HEK293T (cell line): Measurements from ENCODE around the gene TDP1.

Source experiments
- CTCF ChIA-PET: fragments of 350-600 bp; formaldehyde crosslinking; extraction: SDS; loops from one replicate; lab custom pipeline; 2021; ENCODE audit warnings: antibody characterized with exemption, inconsistent platforms; lab: Yijun Ruan, JAX
- POLR2A ChIA-PET: fragments of 350-600 bp; formaldehyde crosslinking; extraction: SDS; loops from one replicate; lab custom pipeline; 2020; ENCODE audit warnings: antibody characterized with exemption, inconsistent platforms; lab: Yijun Ruan, JAX
- DNase-seq: peaks from one replicate; pipeline ENCODE4 v3.0.0; 2012; ENCODE audit warnings: mixed read lengths; ENCODE audit errors: extremely low spot score
- ARNT ChIP-seq: fragments of 450-650 bp; IDR thresholded peaks from 2 replicates; pipeline ENCODE4 v1.6.1; 2017; ENCODE audit warnings: mild to moderate bottlenecking
- BHLHE40 ChIP-seq: fragments of 450-650 bp; IDR thresholded peaks from 2 replicates; pipeline ENCODE4 v1.6.1; 2016; ENCODE audit warnings: mild to moderate bottlenecking, moderate library complexity, borderline replicate concordance
- CTBP1 ChIP-seq: fragments of 450-650 bp; IDR thresholded peaks from 2 replicates; pipeline ENCODE4 v1.6.1; 2016; ENCODE audit warnings: borderline replicate concordance
- ELF4 ChIP-seq: fragments of 450-650 bp; IDR thresholded peaks from 2 replicates; pipeline ENCODE4 v1.6.1; 2017; ENCODE audit warnings: antibody characterized with exemption
- FOXA1 ChIP-seq: fragments of 450-650 bp; IDR thresholded peaks from 2 replicates; pipeline ENCODE4 v1.6.1; 2016; ENCODE audit warnings: mild to moderate bottlenecking
- FOXK2 ChIP-seq: fragments of 450-650 bp; IDR thresholded peaks from 2 replicates; pipeline ENCODE4 v1.6.1; 2016; ENCODE audit warnings: mild to moderate bottlenecking
- FOXM1 ChIP-seq: fragments of 450-650 bp; IDR thresholded peaks from 2 replicates; pipeline ENCODE4 v1.6.1; 2017; ENCODE audit warnings: mild to moderate bottlenecking, borderline replicate concordance
- HDGF ChIP-seq: fragments of 450-650 bp; IDR thresholded peaks from 2 replicates; pipeline ENCODE4 v1.6.1; 2017; ENCODE audit warnings: antibody characterized with exemption, borderline replicate concordance
- L3MBTL2 ChIP-seq: fragments of 450-650 bp; conservative IDR thresholded peaks from 2 replicates; pipeline ENCODE4 v1.6.1; 2016; ENCODE audit warnings: mild to moderate bottlenecking
- LEF1 ChIP-seq: fragments of 450-650 bp; IDR thresholded peaks from 2 replicates; pipeline ENCODE4 v1.6.1; 2017; ENCODE audit warnings: mild to moderate bottlenecking, borderline replicate concordance
- NFRKB ChIP-seq: fragments of 450-650 bp; IDR thresholded peaks from 2 replicates; pipeline ENCODE4 v1.6.1; 2016; ENCODE audit warnings: mild to moderate bottlenecking, moderate library complexity
- SP1 ChIP-seq: fragments of 450-650 bp; IDR thresholded peaks from 2 replicates; pipeline ENCODE4 v1.6.1; 2017
- SUZ12 ChIP-seq: fragments of 450-650 bp; IDR thresholded peaks from 2 replicates; pipeline ENCODE4 v1.6.1; 2016; ENCODE audit warnings: mild to moderate bottlenecking
- TARDBP ChIP-seq: fragments of 450-650 bp; IDR thresholded peaks from 2 replicates; pipeline ENCODE4 v1.6.1; 2016
- ZNF384 ChIP-seq: fragments of 450-650 bp; IDR thresholded peaks from 2 replicates; pipeline ENCODE4 v1.6.1; 2016
- TF ChIP-seq, protein P1 (sequence below): fragments of 450-650 bp; IDR thresholded peaks from 2 replicates; pipeline ENCODE4 v1.6.1; 2016

The TDP1 gene

GRCh38 chr14:89959853-89960445 is 4.2 kb downstream of the TDP1 start:
- TF ChIP-seq FOXK2 (no peak), ARNT (no peak), TARDBP (no peak), L3MBTL2 (no peak), SUZ12 (no peak), CTBP1 (no peak), HDGF (no peak), FOXM1 (no peak), ZNF384 (no peak), FOXA1 (no peak), LEF1 (no peak), NFRKB (no peak), SP1 (no peak), ELF4 (no peak), BHLHE40 (no peak)
- TF ChIP-seq, protein P1, sequence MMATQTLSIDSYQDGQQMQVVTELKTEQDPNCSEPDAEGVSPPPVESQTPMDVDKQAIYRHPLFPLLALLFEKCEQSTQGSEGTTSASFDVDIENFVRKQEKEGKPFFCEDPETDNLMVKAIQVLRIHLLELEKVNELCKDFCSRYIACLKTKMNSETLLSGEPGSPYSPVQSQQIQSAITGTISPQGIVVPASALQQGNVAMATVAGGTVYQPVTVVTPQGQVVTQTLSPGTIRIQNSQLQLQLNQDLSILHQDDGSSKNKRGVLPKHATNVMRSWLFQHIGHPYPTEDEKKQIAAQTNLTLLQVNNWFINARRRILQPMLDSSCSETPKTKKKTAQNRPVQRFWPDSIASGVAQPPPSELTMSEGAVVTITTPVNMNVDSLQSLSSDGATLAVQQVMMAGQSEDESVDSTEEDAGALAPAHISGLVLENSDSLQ: no peak
- ChIA-PET CTCF (interaction anchor here (3.3 kb wide), 1 partner anchor 13 kb away, joined by 13 read pairs; no protein-coding TSS in a partner anchor), POLR2A (no interaction called here)
- no peak for DNase-seq

- DNase-seq: no peak
- ChIA-PET CTCF (interaction anchor here (3.3 kb wide), 1 partner anchor 12 kb away, joined by 13 read pairs; no protein-coding TSS in a partner anchor), POLR2A (no interaction called here)
- no peak for TF ChIP-seq FOXK2
- no peak for TF ChIP-seq SP1
- no peak for TF ChIP-seq BHLHE40
- no peak for TF ChIP-seq NFRKB
- TF ChIP-seq TARDBP: no peak
- TF ChIP-seq FOXM1: no peak
- TF ChIP-seq HDGF: no peak
- TF ChIP-seq LEF1: no peak
- TF ChIP-seq L3MBTL2: no peak
- no peak for TF ChIP-seq FOXA1
- TF ChIP-seq, protein P1: no peak
- TF ChIP-seq ELF4: no peak
- no peak for TF ChIP-seq CTBP1
- TF ChIP-seq SUZ12: no peak
- no peak for TF ChIP-seq ARNT
- no peak for TF ChIP-seq ZNF384
These were observed 5.2 kb downstream of the TDP1 start for GRCh38 chr14:89960914-89961313.

DNA sequence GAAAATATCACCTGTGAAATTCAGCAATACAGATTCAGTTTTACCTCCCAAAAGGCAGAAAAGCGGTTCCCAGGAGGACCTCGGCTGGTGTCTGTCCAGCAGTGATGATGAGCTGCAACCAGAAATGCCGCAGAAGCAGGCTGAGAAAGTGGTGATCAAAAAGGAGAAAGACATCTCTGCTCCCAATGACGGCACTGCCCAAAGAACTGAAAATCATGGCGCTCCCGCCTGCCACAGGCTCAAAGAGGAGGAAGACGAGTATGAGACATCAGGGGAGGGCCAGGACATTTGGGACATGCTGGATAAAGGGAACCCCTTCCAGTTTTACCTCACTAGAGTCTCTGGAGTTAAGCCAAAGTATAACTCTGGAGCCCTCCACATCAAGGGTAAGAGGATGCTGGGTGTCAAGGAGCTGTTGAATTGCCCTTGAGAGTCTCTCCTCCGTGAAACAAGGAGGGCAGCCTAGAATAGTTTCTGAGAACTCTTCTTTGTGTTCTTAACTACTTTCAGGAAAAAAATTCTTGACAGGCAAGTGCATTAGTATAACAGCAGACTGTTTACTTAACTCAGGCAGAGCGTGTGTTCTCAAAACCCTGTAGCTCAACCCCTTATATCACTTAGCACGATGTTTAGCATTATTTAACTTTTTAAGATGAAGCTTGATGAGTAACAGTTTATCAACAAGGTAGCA is 7.7 kb downstream of the TDP1 start:
- no peak for DNase-seq
- POLR2A ChIA-PET: no interaction called here
- TF ChIP-seq FOXM1: no peak
- TF ChIP-seq HDGF: no peak
- no peak for TF ChIP-seq TARDBP
- TF ChIP-seq NFRKB: no peak
- TF ChIP-seq, protein P1: no peak
- no peak for TF ChIP-seq FOXA1
- TF ChIP-seq CTBP1: no peak
- no peak for TF ChIP-seq BHLHE40
- TF ChIP-seq SUZ12: no peak
- TF ChIP-seq LEF1: no peak
- no peak for TF ChIP-seq L3MBTL2
- no peak for TF ChIP-seq ELF4
- TF ChIP-seq SP1: no peak
- TF ChIP-seq ARNT: no peak
- TF ChIP-seq ZNF384: no peak
- no peak for TF ChIP-seq FOXK2
- CTCF ChIA-PET: interaction anchor here (0.6 to 3.1 kb wide), 2 partner anchors 10 to 185 kb away, joined by 11 to 14 read pairs; no protein-coding TSS in a partner anchor

- CTCF ChIA-PET: no interaction called here
- no peak for TF ChIP-seq CTBP1
- TF ChIP-seq TARDBP: no peak
- TF ChIP-seq BHLHE40: no peak
- TF ChIP-seq, protein P1: no peak
- TF ChIP-seq LEF1: no peak
- no peak for DNase-seq
- POLR2A ChIA-PET: no interaction called here
These were observed 10.1 kb downstream of the TDP1 start for GRCh38 chr14:89965839-89966238.
